HG02852 (cell line): Measurements from ENCODE around the gene NKX3-2.
A peak's percentile ranks its signal among the peaks of the same experiment; 100 is the strongest.

Source experiments
- ATAC-seq: cut with Tn5 transposase; IDR thresholded peaks from one replicate; pipeline ENCODE4 v1.9.1; 2021; ENCODE audit warnings: mild to moderate bottlenecking, moderate library complexity; ENCODE audit not compliant: unreplicated experiment

Gene NKX3-2

GRCh38 chr4:13546142-13546940 is 2.0 kb upstream of the NKX3-2 start:
- ATAC-seq = no peak

- no peak for ATAC-seq
Measured at GRCh38 chr4:13545394-13545808, 1.1 kb upstream of the NKX3-2 start.

DNA sequence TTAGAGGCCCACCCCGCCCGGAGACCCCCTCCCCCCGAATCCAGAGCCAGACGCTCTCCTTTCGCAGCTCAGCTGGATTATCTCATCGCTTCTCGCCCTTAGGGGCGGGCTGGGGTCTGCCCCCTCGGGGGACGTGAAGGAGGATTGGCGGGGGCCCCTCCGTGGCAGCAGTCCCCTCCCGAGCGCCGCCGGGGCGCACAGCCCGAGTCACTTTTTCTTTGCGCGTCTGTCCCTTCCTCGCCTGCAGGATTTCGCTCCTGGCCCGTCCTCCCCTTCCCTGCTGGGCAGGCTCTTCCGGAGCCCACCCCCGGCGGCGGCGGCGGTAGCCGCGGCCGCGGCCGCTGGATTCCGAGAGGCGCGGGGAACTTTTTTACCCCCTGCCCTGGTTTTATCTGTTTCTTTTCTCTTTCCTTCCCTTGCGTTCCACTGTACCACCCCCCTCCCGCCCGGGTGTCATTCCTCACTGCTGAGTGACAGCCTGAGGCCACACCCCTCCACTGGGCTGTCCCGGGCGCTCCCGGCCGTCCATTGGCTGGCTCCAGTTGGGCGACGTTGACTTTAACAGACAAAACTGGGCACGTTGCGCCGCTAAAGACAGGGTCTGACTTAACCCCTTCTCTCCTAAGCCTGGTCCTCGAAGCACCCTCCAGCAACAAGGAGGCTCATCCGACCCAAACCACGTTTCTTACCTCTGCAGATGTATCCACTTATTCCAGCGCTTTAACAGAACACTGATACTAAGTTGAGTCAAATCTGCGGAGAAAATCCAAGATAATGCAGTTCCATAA is 492 bp upstream of the NKX3-2 start:
- peak; percentile 52 for ATAC-seq

DNA sequence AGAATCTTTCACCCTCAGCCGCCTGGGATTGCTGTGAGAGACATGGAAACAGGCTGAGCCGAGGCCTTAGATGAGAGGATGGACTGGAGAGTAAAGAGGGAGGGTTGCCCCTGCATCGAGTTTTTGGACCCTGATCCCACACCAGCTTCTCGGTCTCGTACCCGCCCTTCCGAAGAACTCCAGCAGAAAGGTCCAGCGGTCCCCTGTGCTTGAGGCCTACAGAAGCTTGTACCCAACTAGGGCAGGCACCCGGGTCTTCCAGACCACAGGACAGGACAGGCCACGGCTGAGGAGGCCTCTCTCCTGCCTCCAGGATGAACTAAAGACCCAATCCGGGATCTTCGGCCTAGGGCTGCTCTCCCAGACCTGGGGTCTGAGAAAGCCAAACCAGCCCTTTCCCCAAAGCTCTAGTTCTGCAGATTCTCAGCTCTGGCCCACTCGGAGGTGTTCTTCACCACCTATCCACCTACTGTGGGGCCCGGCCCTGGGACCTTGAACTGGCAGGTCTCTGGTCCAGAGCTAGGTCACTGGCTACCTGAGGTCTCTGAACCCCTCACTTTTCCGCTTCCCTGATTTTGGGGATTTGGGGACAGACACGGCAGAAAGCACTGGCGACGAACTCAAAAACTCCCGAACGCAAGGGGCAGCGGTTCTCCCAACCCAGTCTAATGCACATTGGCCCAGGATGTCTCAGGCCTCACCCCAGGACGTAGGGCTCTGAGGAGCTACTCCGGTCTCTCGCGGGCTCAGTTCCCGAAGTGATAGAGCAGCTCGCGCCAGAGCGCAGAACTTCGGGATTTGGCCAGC is 1.1 kb downstream of the NKX3-2 start:
- no peak for ATAC-seq

DNA sequence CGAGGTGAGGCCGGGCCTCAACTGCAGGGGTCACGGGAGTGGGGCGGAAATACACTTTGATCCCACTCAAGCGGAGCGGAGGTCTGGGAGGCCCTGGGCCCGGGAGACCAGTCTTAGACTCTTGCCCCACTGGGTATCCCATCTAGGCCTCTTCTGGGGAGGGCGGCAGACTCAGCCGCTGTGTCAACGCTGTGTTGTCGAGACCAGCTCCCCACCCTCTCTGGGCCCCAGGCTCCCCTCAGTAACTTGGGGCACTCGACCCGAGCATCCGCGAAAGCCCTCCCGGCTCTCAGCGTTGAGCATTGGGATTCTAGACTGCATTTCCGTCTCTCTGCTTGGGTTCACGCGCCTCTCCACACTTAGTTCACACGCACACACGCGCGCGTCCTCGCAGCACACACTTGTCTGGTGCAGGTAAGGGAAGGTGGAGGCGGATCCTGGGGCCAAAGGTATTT is 1.7 kb downstream of the NKX3-2 start:
- no peak for ATAC-seq

DNA sequence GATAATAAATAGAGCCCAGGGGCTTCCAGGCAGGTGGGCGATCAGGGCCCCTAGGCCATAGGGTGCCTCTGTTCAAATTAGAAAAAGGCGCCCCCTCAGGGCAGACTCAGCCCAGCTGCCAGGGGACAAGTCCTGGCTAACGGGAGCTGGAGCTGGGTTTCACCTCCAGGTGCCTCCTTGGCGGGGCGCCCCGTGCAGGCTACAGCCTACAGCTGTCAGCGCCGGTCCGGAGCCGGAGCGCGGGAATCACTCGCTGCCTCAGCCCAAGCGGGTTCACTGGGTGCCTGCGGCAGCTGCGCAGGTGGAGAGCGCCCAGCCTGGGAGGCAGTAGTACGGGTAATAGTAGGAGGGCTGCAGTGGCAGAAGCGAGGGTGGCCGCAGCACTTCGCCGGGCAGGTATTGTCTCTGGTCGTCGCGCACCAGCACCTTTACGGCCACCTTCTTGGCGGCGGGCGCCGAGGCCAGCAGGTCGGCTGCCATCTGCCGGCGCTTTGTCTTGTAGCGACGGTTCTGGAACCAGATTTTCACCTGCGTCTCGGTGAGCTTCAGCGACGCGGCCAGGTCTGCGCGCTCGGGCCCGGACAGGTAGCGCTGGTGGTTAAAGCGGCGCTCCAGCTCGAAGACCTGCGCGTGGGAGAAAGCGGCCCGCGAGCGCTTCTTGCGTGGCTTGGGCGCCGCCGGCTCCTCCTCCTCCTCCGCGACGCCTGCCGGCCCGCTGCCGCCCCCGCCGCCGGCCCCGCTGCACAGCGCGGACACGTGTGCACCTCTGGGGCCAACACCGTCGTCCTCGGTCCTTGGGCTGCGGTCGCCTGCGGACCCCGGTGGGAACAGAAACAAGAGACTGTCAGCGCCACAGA is 2.4 kb downstream of the NKX3-2 start:
- no peak for ATAC-seq

DNA sequence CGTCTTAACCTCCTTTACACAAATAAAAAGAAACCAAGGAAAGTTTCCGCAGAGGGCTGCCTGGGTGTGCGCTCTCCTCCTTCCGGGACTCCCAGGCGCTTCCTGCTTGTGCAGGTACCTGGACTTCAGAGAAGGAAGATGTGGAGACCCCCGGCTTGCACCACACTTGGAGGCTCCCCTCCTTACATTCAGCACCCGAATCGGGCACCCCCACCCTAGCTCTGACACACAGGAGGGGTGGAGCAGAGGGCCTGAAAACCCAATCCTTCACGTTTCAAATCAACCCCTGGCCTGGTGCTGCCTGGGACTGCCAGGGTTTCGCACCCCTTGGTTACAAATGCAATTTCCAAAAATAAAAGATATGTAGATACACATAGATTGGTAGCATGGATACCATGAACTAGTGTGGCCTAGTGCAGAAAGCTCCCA is 3.1 kb downstream of the NKX3-2 start:
- no peak for ATAC-seq

DNA sequence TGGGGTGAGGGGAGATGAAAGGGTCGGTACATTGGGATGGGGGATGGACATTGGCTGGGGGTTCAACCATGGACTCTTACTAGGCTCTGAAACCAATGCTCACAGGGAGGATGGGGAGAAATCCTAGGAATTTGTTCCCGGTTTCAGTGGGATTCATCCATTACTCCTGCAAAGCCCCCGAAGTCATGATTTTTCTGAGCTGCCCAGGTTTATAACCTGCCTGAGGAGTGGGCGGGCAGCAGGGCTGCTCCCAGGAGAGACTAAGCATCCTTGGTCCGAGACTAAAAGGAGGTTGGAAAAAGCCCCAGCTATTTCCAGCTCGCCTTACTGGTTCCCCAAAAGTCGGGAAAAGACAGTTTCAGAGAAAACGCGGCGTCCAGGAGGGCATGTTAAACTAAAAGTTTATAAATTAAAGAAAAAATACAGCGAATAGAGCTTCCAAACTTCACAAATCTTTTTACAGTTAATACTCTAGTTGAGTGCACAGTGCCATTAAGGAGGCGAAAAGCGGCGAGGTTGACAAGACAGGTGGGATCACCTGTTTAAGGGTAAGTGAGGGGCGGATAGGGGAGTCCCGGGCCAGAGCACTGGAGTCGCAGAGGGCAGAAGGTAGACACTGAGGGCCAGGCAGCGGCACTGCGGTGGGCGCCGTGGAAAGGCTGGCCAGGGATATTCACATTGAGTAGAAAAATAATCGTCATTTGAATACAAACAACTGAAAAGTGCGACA is 3.7 kb downstream of the NKX3-2 start:
- ATAC-seq = no peak

DNA sequence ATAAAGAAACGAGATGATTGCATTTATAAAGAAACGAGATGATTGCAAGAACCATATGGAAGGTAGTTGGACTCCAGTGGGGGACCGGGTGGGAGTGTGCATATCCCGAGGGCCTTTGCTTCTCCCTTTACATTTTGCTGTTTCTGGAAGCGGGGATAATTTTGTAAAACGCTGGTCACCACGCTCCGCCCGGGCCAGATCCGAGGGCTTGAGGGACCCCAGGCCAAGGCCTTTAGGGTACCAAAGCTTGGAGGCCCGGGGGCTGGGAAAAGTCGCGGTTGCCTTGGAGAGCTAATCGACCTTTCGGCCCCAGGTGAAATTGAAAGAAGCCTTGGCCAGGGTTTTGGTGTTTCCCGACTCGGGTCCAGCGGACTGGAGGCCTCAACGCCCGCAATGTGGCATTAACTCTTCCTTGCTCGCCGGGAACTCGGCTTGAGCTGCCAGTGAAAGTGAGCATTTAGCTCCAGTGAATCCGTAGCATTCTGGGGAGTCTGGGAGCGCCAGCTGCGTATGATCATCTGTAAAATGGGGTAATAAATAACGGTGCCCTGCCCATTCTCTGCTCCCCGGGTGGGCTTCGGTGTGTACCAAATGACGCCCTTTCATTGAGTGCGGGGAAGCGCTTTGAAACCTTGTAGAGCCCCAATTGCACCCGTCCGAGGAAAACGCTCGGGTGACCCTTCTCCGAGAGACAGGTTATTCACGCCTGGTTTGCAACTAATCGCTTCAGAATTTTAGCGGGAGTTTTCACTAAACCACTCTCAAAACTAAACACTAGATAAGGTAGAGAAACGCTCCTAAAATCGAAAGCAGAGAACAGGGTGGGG is 4.5 kb downstream of the NKX3-2 start:
- no peak for ATAC-seq

GRCh38 chr4:13539047-13539618 is 5.2 kb downstream of the NKX3-2 start:
- no peak for ATAC-seq

DNA sequence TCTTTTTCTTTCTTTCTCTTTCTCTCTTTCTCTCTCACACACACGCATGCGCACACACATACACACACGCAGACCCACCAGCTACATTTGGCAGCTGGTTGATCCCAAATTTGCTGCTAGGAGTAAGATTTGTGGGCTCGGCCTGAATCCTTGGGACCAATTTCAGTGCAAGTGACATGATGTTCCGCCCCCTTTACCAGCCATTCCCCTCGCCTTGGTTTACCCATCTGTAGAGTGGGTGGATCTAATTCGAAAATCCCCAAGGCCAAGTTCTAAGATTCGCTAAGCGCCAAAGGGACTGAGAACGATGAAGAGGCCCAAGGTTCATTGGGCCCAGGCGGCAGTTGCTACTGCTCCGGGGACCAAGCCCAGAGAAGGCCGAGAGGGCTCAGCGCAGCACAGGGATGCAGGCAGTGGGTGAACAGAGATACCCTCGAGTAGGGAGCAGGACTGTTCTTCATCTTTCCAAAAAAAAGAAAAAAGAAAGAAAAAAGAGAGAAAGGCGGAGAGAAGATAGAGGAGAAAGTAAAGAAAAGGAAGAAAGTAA is 5.8 kb downstream of the NKX3-2 start:
- ATAC-seq = no peak

- no peak for ATAC-seq
Measured at GRCh38 chr4:13537832-13538177, 6.5 kb downstream of the NKX3-2 start.

- ATAC-seq = no peak
Measured at GRCh38 chr4:13537011-13537831, 7.1 kb downstream of the NKX3-2 start.

- ATAC-seq = no peak
Measured at GRCh38 chr4:13536607-13537006, 7.7 kb downstream of the NKX3-2 start.

DNA sequence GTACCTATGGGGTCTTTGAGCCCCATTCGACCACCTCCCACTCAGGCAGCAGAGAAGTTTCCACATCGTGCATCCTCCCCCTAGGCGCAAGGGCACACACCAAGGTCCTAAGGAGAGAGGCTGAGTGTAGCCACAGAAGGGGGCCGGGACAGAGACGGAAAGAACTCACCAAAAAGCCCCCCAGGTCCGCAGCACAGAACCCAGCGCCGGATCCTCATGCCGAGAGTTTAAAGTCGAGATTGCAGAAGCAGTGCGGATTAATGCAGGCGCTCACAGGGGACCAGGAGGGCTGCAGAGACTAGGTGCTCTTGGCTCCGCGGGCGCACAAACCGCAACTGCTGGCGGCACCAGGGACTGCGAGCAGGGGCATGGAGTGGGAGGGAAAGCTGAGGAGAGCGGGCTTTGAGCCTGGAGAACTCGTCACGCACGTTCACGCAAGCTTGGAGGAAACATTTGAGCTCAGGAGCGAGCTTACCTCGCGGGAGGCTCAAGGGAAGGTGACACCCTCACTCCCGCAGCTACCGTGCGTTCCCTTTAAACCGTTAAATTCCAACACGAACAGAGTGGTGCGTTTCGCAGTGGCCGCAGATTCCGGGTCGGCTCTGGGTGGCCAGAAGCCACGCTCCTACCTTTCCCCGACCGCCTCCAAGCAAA is 8.5 kb downstream of the NKX3-2 start:
- ATAC-seq = no peak

DNA sequence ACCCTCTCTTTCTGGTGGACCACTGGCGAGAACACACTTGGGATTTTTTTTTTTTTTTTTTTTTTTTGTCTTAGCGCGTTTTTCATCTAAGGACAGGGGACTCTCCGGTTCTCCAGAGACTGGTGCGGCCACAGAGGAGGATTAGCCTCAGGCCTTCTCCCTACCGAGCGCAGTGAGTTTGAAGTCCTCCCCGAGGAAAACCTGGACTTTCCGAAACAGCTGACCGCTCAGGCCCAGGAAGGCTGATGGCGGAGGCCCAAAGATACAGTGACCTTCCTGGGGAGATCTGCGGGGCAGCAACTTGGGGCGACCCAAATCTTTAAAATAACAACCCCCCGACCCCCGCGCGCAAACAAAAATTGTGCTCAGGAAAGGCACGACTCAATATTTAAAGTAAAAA is 9.2 kb downstream of the NKX3-2 start:
- ATAC-seq = no peak
